Endothelial cell of umbilical vein (primary cell): ENCODE data around the gene MAPKAP1. TPM values are rescaled to one million over a fixed set of nuclear protein-coding genes. Genes with fewer than 3 reads are reported as not detected.

ENCODE experiments used
- BruUV-seq: library from RNA; stranded (reverse); fragments of 400-500 nt; replicated peaks from 2 replicates; lab custom pipeline; 2021; lab: Mats Ljungman, UMichigan
- CTCF ChIA-PET: fragments of 300-600, 350-600 bp; sonication (Branson Sonifier 250); formaldehyde crosslinking; loops from one replicate; lab custom pipeline; 2021; ENCODE audit warnings: antibody characterized with exemption, inconsistent platforms; lab: Charles Lee
- POLR2A ChIA-PET: fragments of 300-600, 350-600 bp; sonication (Branson Sonifier 250); formaldehyde crosslinking; loops from one replicate; lab custom pipeline; 2021; ENCODE audit warnings: antibody characterized with exemption, inconsistent platforms; lab: Charles Lee
- DNase-seq: peaks from one replicate; pipeline ENCODE4 v3.0.0-alpha.2; 2011; ENCODE audit warnings: low read depth, low spot score
- FAIRE-seq: peaks from 2 replicates; lab custom pipeline; 2011; peaks lifted over from hg19 to GRCh38; lab: Jason Lieb, UNC
- H2AFZ ChIP-seq: 2 replicates; pipeline ENCODE4 v1.6.0; 2012; ENCODE audit warnings: low read depth, low read length, control low read depth, inconsistent platforms
- H3K27ac ChIP-seq: 2 replicates; pipeline ENCODE4 v1.5.1; 2011; ENCODE audit warnings: low read depth, mild to moderate bottlenecking, control low read depth, low read length, moderate library complexity; ENCODE audit not compliant: insufficient read depth
- H3K27me3 ChIP-seq, 2 experiments: 2 replicates each; pipeline versions ENCODE4 v1.6.0 to v1.6.1; 2011; ENCODE audit warnings: low read length in 2 of 2, mixed read lengths in 1 of 2; ENCODE audit not compliant: control insufficient read depth in 2 of 2, insufficient read depth in 2 of 2
- H3K36me3 ChIP-seq, 2 experiments: 2 replicates in 1 of 2; 3 replicates in 1 of 2; pipeline ENCODE4 v1.5.1; 2011; ENCODE audit warnings: low read length in 2 of 2, mild to moderate bottlenecking in 1 of 2, moderate library complexity in 1 of 2; ENCODE audit not compliant: control insufficient read depth in 2 of 2, insufficient read depth in 2 of 2; ENCODE audit errors: extremely low read depth in 1 of 2
- H3K4me1 ChIP-seq: 3 replicates; pipeline ENCODE4 v1.5.1; 2011; ENCODE audit warnings: mild to moderate bottlenecking, low read length; ENCODE audit not compliant: control insufficient read depth, insufficient read depth; ENCODE audit errors: extremely low read depth
- H3K4me2 ChIP-seq: 2 replicates; pipeline ENCODE4 v1.6.1; 2011; ENCODE audit warnings: low read length, control low read depth, mixed read lengths; ENCODE audit not compliant: insufficient read depth
- H3K4me3 ChIP-seq, 3 experiments: fragments of 200-600 bp in 1 of 3; sonication (generic), shearing (Covaris generic) in 1 of 3; replicated peaks in 1 of 3; 2 replicates each; pipeline ENCODE4 v1.5.1; 2011 to 2016; ENCODE audit warnings: control low read depth in 3 of 3, low read length in 3 of 3, mild to moderate bottlenecking in 2 of 3, inconsistent platforms in 1 of 3, low read depth in 1 of 3, moderate library complexity in 1 of 3; ENCODE audit not compliant: insufficient read depth in 1 of 3
- H3K79me2 ChIP-seq: 2 replicates; pipeline ENCODE4 v1.6.0; 2012; ENCODE audit warnings: low read length, inconsistent platforms; ENCODE audit not compliant: control insufficient read depth, insufficient read depth
- H3K9ac ChIP-seq: replicated peaks from 2 replicates; pipeline ENCODE3; 2011; ENCODE audit warnings: low read length, control low read depth; ENCODE audit not compliant: insufficient read depth; ENCODE audit errors: extremely low read depth
- H3K9me1 ChIP-seq: replicated peaks from 3 replicates; pipeline ENCODE4 v1.6.0; 2011; ENCODE audit warnings: mild to moderate bottlenecking, low read length; ENCODE audit not compliant: control insufficient read depth, insufficient read depth; ENCODE audit errors: extremely low read depth
- H3K9me3 ChIP-seq: replicated peaks from 2 replicates; pipeline ENCODE4 v1.5.1; 2012; ENCODE audit warnings: low read length, inconsistent platforms; ENCODE audit not compliant: control insufficient read depth, insufficient read depth
- H4K20me1 ChIP-seq: replicated peaks from 2 replicates; pipeline ENCODE3; 2011; ENCODE audit warnings: mild to moderate bottlenecking, low read length; ENCODE audit not compliant: control insufficient read depth, insufficient read depth; ENCODE audit errors: extremely low read depth
- CTCF ChIP-seq, 2 donors: IDR thresholded peaks; 1 replicate in 1 of 2; 2 replicates in 1 of 2; pipeline ENCODE4 v1.5.1; 2011; ENCODE audit warnings: low read length in 2 of 2, mild to moderate bottlenecking in 2 of 2, moderate library complexity in 2 of 2, control low read depth in 1 of 2, inconsistent platforms in 1 of 2, low read depth in 1 of 2; ENCODE audit not compliant: insufficient read depth in 1 of 2; ENCODE audit errors: extremely low read depth in 1 of 2
- EZH2 ChIP-seq: IDR thresholded peaks from 2 replicates; pipeline ENCODE4 v1.6.1; 2012; ENCODE audit warnings: borderline replicate concordance, low read depth, mild to moderate bottlenecking, moderate library complexity, low read length, inconsistent platforms; ENCODE audit not compliant: severe bottlenecking
- FOS ChIP-seq: IDR thresholded peaks from 2 replicates; pipeline ENCODE4 v1.6.1; 2011; ENCODE audit warnings: mild to moderate bottlenecking, low read length, moderate library complexity, borderline replicate concordance; ENCODE audit not compliant: insufficient read depth
- GATA2 ChIP-seq: IDR thresholded peaks from 2 replicates; pipeline ENCODE4 v1.7.0; 2011; ENCODE audit warnings: low read depth, mild to moderate bottlenecking, moderate library complexity, mixed read lengths, low read length; ENCODE audit not compliant: insufficient read length, insufficient read depth
- JUN ChIP-seq: IDR thresholded peaks from 2 replicates; pipeline ENCODE4 v1.6.1; 2011; ENCODE audit warnings: borderline replicate concordance, low read depth; ENCODE audit not compliant: insufficient read length, insufficient read depth
- MAX ChIP-seq: IDR thresholded peaks from 2 replicates; pipeline ENCODE4 v1.6.1; 2011; ENCODE audit not compliant: insufficient read depth, insufficient read length
- MYC ChIP-seq: IDR thresholded peaks from one replicate; pipeline ENCODE4 v1.6.1; 2011; ENCODE audit warnings: mild to moderate bottlenecking, low read depth, low read length
- POLR2A ChIP-seq: IDR thresholded peaks from 2 replicates; pipeline ENCODE4 v1.6.1; 2012; ENCODE audit warnings: low read depth, mild to moderate bottlenecking, control low read depth, low read length
- POLR2AphosphoS5 ChIP-seq: IDR thresholded peaks from 2 replicates; pipeline ENCODE4 v1.6.1; 2012; ENCODE audit warnings: low read depth, mild to moderate bottlenecking, control low read depth, low read length, moderate library complexity; ENCODE audit not compliant: insufficient read depth
- dilution Hi-C: fragments of 300-500 bp; cut with MboI; formaldehyde crosslinking; loops from one replicate; pipeline ENCODE4 v1.15.0; 2019; ENCODE audit warnings: low sequenced_read_pairs; ENCODE audit not compliant: extremely low pct_ligation_motif_present
- intact Hi-C: fragments of 100-400 bp; cut with micrococcal nuclease; formaldehyde crosslinking; loops from one replicate; pipeline ENCODE4 v1.10.0; 2022
- polyA plus RNA-seq, 4 experiments: library from polyadenylated mRNA; depleted of rRNA in 3 of 4; stranded (reverse) in 3 of 4; unstranded in 1 of 4; fragments of >200 nt; gene quantifications; 2 replicates each; pipeline versions ENCODE4 v1.2.1 to v1.2.3, GENCODE V29; 2011 to 2012; ENCODE audit warnings: missing spikeins in 1 of 4
- total RNA-seq: library from RNA; stranded (reverse); gene quantifications from 2 replicates; pipeline ENCODE4 v1.2.3, GENCODE V29; 2021

Gene MAPKAP1
- total and polyA plus RNA-seq, 2 donors (not counting 3 experiments of a cell fraction or from before 2014, with no cell fraction given): 61.9 to 99.1 TPM

DNA sequence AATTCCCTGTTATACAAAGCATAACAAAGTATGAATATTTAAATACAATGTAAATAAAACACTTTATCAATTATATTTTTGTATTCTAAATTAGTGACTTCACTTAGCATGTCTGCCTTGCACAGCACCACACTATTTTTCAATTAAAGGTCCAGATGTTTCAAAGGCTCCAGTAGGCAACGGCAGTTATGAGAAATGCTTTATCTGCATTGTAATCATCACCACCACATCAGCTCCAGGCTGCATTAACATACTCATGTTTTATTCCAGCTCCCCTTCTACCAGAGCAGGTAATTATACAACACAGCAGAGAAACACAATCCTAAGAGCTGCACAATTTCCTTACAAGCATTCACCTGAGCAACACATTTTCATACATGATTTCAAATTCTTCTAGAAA, 102.8 kb downstream of the MAPKAP1 start:
- FAIRE-seq: no peak
- POLR2A ChIA-PET: no interaction called here

More for the DNA sequence above, 102.8 kb downstream of the MAPKAP1 start:
- no peaks in the 10 kb centered on the region for H3K9me1 ChIP-seq
- dilution Hi-C loops (no loop called here), intact Hi-C loops (no loop called here)
- H3K4me1 ChIP-seq: peaks cover 4% of the 10 kb centered on the region
- H4K20me1 ChIP-seq: no peaks in the 10 kb centered on the region
- H3K36me3 ChIP-seq: no peaks in the 10 kb centered on the region
- no peaks in the 10 kb centered on the region for H3K27me3 ChIP-seq
- TF ChIP-seq EZH2: no peak
- no peak for TF ChIP-seq FOS
- no peak for TF ChIP-seq CTCF (IDR thresholded peaks at IDR 0.05; ENCODE audit: extremely low read depth in 1 of 2, insufficient read depth in 1 of 2, low read depth in 1 of 2, low read length in 2 of 2)
- TF ChIP-seq MAX: no peak
- no peak for TF ChIP-seq JUN
- TF ChIP-seq MYC: no peak
- no peak for TF ChIP-seq GATA2
- TF ChIP-seq POLR2AphosphoS5: no peak
- TF ChIP-seq POLR2A: no peak
- H3K4me2 ChIP-seq: no peak overlapping the region
- H3K27ac ChIP-seq: no peak overlapping the region
- H3K9me3 ChIP-seq: no peaks in the 10 kb centered on the region
- H3K9ac ChIP-seq: no peak overlapping the region
- H3K4me3 ChIP-seq: no peak overlapping the region
- H2AFZ ChIP-seq: no peak overlapping the region
- DNase-seq: no peak
- BruUV-seq: no TSS peak
- H3K79me2 ChIP-seq: peaks cover 43% of the 10 kb centered on the region
- CTCF ChIA-PET: interaction anchor here (2.0 kb wide), 1 partner anchor 11 kb away, joined by 9 read pairs; no protein-coding TSS in a partner anchor
